GM21423 (cell line): Measurements from ENCODE around the gene LAMA1.

ENCODE experiments used
- ATAC-seq: cut with Tn5 transposase; IDR thresholded peaks from one replicate; pipeline ENCODE4 v1.9.1; 2021; ENCODE audit warnings: mild to moderate bottlenecking, moderate library complexity; ENCODE audit not compliant: unreplicated experiment

The LAMA1 gene

DNA sequence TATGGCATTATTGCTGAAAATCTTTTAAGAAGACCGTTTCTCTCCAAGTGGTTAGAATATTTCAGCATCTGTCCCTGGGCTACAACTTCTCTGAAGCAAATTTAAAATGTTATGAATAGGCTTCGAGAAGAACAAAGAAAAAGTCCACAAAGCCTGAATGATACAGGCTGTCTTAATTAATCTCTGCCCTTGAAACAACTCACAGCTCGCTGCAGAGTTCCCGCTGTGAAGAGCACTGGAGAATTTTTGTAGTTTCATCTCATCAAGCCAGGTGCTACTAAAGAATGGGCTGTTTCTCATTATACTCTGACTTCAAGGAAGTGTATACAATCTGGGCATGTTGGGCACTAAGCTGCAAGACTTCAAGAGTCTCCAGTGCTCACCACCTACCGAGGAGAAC, 67.6 kb downstream of the LAMA1 start:
- no peak for ATAC-seq

DNA sequence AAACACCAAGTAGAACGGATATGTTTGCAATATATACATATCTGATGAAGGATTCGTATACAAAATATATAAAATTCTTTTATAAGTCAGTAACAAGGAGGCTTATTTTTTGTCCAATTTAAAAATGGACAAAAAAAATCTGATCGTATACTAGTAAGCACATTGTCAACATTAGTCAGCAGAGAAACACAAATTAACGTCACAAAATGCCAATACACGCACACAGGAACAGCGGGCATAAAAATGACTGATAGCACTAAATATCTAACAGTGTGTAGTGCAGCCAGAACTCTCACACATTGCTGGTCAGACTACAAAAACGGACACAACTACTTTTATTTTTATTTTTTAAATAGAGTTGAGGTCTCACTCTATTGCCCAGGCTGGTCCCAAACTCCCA, 69.5 kb downstream of the LAMA1 start:
- ATAC-seq: no peak

DNA sequence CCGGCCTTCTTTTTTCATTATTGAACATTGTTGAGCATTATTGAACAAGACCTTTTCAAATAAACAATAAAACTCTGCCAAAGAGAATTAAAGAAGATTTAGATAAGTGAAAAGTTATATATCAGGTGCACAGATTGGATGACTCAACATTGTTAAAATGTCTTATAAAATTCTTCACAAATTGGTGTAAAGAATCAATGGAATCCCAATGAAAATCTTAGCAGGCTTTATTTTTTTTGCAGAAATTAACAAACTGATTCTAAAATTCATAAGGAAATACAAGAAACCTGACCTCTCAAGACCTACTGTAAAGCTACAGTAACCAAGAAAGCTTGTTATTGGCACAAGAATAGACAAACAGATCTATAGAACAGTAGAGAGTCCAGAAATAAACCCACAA, 70.3 kb downstream of the LAMA1 start:
- no peak for ATAC-seq

DNA sequence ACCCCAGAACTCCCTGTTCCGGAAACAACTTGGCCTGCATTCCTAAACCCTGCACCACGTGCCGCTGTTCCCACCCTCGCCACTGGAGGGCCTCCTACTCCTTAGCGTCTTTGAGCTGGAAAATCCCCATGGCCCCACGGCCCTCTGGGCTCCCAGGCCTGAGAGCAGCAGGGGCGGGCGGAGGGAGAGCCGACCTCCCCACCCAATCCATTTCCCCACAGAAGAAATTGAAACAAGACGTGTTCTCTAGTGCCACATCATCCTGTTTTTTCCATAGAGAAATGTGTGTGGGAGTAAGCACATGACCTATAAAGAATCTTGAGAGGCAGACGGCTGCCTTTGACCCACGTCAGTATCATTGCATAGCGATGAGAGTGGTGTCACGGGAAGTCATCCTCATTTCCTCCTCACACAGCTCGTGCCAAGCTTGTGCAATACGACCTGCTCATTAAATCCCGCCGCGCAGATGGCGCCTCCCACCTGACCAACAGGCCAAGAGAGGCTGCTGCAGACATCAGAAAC, 79.2 kb downstream of the LAMA1 start:
- no peak for ATAC-seq

DNA sequence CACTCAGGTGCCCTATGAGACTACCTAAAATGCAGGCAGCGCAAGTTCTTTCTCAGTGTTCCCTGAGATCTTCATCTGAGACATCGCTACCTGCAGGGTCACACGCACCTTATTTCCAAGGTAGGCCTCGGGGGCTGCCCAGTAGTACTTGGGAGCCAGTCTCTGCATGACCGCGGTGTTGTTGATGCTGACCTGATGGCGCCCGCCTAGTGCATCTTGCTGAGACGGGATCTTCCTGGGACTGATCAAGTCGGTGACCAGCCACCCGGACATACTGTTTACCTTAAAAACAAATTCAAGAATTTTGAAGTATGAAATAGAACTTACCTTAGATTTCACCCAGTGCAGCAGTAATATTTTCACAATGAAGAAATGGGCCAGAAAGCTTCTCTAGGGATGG, 80.1 kb downstream of the LAMA1 start:
- ATAC-seq: no peak

DNA sequence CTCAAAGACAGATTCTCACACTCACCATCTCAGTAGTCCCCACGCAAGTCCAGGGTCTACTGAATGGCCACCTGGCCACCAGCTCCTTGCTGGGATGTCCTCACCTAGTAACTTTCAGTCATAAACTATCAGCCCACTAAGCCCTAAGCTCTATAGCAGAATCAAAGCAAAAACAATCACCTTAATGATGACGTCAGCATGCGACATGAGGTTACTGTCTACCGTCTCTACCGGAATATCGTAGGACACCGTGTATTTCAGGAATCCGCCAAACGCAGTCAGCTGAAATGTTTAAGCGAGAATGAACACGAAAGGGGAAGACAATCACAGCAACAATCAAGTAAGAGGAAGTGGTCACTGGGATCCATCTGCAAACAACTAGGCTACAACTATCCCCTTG, 81.8 kb downstream of the LAMA1 start:
- ATAC-seq: no peak

DNA sequence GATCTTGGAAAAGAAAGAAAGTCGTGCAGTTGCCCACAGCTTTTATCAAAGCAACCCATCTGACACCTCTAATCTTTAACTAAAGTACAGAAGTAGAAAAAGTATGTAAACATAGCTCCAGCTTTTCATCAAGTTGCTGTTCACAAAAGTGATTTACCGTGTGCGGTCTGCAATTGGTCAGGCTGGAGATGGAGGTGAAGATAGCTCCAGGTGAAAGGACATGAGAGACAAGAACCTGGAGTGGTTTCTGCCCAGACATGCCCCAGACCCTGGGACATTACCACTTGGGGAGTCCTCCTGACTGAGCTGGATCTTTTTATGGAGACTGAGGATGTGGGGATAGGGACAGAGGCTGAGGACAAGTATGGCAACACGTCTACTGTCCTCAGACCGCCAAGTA, 82.7 kb downstream of the LAMA1 start:
- ATAC-seq: no peak

DNA sequence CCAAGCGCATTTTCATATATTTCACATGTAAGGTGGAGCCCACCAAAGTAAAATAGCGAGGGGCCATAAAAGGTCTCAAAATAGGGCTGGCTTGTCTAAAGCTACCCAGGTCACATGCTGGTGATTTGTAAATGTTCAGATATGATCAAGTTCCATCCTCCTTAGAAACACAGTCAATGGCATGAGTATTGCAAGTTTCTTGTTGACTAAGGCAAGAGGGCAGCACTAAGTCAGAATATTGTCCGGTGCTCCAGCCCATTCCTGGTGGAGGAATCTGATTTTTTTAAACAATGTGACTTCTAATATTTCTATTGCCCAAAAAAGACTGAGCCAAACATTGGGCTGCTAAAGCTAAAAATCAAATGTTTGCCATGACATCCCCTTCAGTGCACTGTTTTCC, 85.1 kb downstream of the LAMA1 start:
- no peak for ATAC-seq

DNA sequence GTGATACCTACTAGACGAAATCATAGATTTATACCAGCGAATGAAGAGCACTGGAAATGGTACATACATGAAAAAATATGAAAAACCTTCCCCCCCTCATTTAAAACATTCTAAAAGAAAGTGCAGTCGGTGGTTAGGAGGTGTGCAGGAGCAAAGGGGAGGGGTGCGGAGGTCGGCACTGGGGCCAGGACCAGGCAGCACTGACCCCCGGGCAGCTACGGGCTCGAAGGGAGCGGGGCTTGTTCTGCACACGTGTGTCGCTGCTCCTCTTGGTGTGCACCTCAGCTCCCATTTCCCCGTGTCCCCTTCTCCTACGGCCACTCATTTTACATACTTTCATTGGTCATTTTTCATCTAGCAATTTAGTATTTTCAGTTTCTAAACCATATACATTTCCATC, 89.0 kb downstream of the LAMA1 start:
- no peak for ATAC-seq

DNA sequence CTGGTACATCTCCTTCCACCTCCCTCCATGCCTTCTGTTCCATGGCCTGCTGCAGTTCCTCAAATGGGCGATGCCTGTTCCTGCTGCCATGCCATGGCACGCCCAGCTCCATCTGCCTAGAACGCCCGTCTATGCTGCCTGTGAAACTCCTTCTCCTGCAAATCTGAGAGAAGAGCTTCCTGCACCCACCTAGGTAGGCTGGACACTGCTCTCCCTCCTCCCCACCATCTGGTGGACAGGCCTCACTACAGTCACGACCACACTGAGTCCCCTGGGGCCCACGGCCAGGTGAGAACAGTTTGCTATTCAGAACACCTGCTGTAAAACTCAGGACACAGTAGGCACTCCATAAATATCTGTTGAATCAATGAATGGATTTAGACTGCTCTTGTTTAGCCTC, 92.4 kb downstream of the LAMA1 start:
- ATAC-seq: no peak

DNA sequence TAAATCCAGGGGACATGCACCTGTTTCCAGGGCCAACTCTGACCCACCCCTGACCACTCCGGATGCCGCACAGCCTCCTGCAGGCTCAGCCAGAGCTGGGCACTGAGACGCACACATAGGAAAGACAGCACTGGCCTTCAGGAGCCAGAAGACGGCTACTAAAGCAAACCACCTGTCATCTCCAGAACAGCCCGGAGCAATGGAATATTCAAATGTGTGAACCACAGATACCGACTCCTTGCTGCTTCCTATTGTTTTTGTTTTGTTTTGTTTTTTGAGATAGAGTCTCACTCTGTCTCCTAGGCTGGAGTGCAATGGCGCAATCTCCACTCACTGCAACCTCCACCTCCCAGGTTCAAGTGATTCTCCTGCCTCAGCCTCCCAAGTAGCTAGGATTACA, 94.0 kb downstream of the LAMA1 start:
- no peak for ATAC-seq

DNA sequence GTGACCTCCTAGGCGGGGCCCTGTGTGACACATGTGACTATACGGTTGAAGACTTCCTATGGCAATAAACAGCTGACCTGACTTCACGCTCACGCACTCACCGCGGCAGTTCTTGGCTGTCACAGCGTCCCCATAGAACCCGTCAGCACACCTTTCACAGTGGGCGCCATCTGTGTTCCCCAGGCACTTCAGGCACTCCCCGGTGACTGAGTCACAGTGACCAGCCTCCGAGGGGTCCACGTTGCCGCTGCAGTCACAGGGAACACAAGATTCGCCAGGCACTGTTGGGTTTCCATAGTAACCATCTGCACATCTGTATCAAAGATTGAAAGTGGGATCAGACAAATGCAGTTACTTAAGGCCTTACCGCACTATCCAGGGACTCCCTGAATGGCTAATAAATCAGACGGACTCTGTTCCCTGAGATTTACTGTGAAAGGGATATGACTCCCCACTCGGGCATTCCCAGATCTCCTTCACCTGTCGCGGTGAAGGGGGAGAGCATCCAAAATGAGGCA, 94.5 kb downstream of the LAMA1 start:
- ATAC-seq: no peak

DNA sequence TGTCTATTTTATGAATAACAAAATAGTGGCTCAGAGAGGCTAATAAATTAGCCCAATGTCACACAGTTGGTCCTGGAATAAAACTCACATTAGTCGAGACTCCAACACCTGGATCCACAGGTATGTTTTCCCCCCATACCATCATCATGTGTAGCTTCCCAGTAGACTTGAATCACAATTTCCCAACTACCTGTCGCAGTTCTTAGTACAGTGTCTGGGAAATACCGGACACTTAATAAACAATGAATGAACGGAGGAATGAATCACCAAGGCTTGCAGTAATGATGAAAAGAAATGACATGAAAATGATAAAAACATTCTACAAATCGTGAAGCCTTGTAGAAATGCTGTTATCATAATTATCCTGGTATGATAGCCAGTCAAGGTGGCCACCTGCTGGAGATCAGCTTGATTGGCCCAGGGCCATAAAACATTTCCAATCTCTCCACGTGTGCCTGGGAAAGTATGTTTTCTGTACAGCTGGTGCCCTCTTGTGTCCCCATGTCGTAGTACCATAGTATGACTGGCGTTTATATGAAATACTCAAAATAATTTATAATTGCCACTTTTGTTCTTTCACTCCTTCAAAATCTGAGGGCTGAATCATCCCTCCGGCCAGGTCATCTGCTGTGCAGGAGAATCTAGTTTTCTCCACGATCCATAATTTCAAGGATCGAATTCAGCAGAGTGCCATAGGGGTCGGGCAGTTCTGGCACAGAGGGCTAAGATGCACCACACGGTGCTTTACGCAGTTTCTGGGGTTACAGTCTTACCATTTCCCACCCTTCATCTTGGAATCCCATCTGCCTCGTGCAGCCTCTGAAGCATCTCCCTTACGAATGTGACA, 95.4 kb downstream of the LAMA1 start:
- no peak for ATAC-seq

DNA sequence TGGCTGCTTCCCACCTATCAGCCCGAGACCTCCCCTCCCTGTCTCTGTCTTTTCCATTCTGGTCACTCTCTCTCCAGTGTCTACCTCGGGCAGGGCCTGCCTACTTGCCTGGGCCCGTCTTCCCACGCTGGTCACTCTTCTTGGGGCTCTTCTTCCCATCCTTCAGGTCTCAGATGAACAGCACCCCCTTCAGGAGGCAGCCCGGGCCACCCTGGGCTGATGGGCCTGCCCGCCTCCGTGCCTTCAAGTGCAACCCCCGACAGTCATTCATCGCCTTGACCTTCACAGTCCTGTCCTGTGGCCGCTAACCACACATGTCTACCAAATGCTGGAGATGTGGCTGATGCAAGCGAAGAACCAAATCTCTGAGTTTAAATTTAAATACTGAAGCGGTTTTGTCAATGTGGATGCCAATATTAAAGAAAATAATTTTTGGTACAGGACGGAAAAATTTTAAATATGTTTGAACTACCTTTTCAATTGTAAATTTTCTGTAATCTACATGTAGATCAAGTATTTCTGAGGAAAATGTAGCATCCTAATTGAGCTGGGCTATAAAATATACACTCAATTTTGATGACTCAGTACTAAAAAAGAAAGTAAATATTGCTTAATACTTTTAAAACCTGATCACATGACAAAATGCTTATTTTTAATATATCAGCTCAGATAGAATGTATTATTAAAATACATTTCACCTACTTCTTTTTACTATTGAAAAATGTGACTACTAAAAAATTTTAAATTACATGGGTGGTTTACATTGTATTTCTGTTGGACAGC, 96.4 kb downstream of the LAMA1 start:
- ATAC-seq: no peak

DNA sequence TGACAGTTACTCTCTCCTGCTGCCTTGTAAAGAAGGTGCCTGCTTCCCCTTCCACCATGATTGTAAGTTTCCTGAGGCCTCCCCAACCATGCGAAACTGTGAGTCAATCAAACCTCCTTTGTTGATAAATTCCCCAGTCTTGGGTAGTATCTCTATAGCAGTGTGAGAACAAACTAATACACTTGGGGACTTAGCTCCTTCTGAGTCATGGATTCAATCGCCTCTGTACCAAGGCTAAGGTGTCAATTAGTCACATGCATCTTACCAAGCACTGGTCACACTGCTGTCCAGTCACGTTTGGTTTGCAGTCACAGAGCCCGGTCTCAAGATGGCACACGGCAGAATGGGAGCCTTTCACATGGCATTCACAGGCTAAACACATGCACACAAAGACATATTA, 100.6 kb downstream of the LAMA1 start:
- ATAC-seq: no peak

DNA sequence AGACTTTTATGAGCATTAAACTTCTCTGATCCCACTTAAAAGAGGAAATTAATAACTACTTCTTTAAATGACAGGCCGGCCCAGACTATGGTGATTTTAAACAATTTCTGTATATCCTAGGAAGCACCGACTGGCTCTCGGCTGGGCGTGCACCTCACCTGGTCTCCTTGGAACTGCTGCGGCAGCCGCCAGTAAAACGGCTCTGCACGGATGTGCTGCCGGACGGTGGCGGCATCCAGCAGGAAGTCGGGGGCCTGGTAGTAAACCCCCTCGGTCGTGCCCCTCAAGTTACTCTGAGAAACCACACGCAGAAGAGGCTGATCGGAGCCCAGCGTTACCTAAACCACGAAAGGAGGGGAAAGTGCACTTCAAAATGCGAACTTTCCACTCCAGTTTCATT, 106.5 kb downstream of the LAMA1 start:
- ATAC-seq: no peak

DNA sequence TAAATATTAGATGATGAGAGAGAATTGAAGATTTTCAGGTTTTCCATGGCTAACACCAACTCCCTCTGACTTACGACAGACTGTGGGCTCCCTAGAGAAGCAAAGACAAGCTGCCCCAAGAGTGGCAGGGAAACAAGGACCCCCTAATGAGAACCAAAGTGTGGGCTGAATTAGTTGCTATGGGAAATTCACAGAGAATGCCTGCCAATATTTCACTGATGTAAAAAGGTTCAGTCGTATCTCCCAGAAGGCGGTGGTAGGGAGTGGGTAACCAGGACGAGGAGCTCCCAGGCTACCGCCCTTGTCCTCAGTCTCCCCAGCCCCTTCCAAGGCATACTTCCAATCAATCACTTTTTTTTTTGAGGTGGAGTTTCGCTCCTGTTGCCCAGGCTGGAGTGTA, 113.6 kb downstream of the LAMA1 start:
- ATAC-seq: no peak

DNA sequence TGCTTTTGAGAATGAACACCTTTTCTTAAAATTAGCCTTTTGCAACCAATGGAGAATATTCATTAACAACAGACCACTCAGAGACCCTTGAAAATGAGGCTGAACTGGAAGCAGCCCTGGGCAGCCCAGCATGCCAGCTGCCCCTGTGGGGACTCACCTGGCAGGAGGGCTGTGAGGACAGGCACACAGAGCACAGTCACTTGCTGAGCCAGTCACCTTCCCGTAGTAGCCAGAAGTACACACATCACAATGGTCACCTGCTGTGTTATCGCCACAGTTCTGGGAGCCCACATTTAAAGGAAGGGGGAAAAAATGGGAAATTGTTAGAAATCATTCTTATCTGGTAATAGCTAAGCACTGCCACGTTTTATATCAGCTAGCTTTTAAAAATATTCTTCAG, 115.5 kb downstream of the LAMA1 start:
- no peak for ATAC-seq

DNA sequence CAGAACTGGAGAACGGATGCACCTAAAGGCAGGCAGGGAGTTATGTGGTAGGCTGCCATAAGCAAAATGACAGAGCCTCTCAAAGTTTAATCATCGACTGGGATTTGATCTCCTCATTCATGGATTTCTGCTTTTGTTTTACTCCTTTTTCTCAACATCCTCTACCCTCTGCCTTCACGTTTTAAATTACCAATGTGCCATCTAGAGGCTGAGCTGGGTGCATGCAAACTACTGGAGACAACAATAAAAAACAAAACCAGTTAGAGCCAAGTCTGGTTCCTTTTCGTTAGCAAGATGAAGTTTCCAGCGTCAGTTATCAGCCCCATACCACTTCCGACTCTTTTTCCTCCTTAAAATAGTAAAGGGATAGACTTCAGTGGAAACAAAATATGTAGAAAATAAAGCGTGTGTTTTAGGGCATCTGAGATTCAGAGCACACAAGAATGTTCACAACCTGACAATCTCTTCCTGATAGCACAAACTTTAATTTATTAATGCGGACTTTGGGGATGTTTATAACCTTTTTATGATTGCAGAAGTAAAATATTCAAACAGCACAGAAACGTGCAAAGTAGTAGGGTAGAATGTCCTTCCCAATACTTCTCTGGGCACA, 117.0 kb downstream of the LAMA1 start:
- ATAC-seq: no peak

DNA sequence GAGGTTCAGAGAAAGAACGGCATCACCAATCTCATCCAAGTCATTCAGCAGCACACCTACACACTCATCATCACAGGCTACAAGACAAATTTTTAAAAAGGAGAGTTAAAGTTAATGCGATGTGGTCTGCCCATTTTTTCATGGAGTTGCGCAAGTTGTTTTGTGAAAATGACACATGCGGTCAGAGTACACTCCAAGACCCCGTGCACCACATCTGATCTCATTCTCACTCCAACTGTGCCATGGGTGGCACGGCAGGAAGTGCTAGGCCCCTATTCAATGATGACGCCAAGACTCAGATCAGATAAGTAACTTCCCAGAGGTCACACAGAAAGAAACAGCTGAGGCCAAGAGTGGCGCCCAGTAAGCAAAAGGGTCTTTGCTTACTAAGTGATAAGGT, 119.8 kb downstream of the LAMA1 start:
- ATAC-seq: no peak

DNA sequence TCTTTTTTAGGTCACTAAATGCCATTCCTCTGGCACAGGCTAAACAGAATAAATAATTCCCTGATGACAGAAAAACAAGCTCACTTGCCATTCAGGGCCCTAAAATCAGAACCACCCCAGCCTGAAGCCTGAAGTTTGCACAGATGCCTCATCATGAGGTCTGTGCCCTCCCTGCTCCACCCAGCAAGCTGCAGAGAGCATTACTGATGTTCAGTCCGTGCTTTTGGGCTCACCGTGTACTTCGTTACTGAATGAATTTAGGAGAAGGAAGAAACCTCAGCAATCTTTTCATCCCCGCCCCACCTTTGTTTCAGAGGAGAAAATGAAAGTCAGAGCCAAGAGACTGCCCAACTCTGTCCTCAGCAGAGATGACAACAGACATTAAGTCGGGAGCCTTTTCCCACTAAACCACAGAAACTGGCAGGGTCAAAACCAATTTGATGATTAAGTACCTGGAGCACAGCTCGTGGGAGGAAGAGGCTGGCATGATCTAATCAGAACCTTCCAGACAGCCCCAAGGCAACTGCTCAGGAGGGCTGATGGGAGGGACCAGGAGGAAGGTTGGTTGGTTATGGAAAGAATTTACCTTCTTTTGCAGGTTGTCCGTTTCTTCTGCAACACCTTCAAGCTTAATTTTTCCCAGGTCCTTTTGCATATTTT, 122.7 kb downstream of the LAMA1 start:
- no peak for ATAC-seq
